ENCODE data around the gene TRPV3. TPM values are rescaled to one million over a fixed set of nuclear protein-coding genes. Genes with fewer than 3 reads are reported as not detected.
"Not testable (repeated sequence)": the region's sequence is repeated elsewhere in the genome, so short reads cannot be mapped to it uniquely, and the experiment has no call there.

TRPV3 gene
- total and polyA plus RNA-seq, 4 experiments from 2014 or later, result 0.06 to 0.14 TPM; not detected in 2

DNA sequence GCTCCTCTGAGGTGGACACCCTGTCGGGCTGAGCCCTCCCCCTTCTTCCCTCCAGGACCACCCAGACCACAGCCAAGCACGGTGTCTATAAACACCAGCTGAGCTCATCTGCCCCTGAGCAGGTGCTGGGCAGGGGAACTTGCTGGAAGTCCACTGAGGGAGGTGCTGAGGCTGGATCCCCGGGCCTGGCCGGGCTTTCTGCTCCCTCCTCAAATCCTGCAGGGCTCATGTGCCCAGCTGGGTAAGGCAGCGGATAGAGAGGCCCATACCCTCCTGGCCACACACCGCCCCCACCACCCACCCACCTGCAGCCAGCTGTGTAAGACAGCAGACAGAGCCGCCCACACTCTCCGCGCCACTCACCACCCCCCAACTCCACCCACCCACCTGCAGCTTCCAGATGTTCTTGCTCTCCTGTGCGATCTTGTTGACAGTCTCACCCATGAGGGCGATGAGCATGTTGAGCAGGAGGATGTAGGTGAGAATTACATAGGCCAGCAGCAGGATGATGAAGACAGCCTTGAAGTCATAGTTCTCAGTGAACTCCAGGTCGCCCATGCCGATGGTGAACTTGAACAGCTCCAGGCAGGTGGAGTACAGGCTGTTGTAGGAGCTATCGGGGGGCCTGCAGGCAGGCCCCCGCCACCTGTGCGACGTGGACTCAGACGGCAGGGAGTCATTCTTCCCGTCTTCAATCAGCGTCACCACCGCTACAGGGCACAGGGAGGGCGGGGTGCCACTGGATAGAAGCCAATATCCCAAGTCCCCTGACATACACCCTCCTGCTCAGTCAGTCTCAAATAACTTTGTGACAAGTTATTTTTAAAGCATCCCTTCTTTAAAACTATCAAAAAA lies 15.9 kb upstream of the TRPV3 start:
- no peaks in the 10 kb centered on the region for H3K4me1 ChIP-seq (ENCODE audit: insufficient read depth, low read length)
- Mint-ChIP-seq H3K9me3 (peaks cover 0 to under 1% (median 0%) of the 10 kb centered on the region in 8 donors), H3K4me1 (no peaks in the 10 kb centered on the region), H3K36me3 (peaks cover 4 to 11% of the 10 kb centered on the region in 2 donors), H3K4me3 (no peak overlapping the region), H3K27me3 (no peaks in the 10 kb centered on the region), H3K27ac (no peak overlapping the region)
- POLR2A ChIA-PET (ENCODE audit: partially characterized antibody), result no interaction called here
- CTCF ChIA-PET (ENCODE audit: partially characterized antibody), result no interaction called here
- intact Hi-C loops (cut with micrococcal nuclease), result no loop called here
- no peaks in the 10 kb centered on the region for H3K36me3 ChIP-seq (ENCODE audit: insufficient read depth, low read length)
- no peaks in the 10 kb centered on the region for H3K9me3 ChIP-seq (ENCODE audit: control insufficient read depth in 1 of 2, low read length in 2 of 2)
- no peak overlapping the region for H3K27ac ChIP-seq (ENCODE audit: low read depth, low read length)
- DNase-seq, result no peak
- H3K27me3 ChIP-seq (ENCODE audit: insufficient read depth, low read length), result no peaks in the 10 kb centered on the region
- no peak overlapping the region for H3K4me3 ChIP-seq (ENCODE audit: low read length in 2 of 2)

GRCh38 chr17:3572231-3572630 lies 14.6 kb upstream of the TRPV3 start:
- Mint-ChIP-seq H3K4me1 (no peaks in the 10 kb centered on the region), H3K27me3 (no peaks in the 10 kb centered on the region), H3K9me3 (no peaks in the 10 kb centered on the region), H3K4me3 (no peak overlapping the region), H3K27ac (no peak overlapping the region), H3K36me3 (peaks cover 4 to 12% of the 10 kb centered on the region in 2 donors)
- H3K4me1 ChIP-seq (ENCODE audit: insufficient read depth, low read length), result no peaks in the 10 kb centered on the region
- no peaks in the 10 kb centered on the region for H3K27me3 ChIP-seq (ENCODE audit: insufficient read depth, low read length)
- no peak overlapping the region for H3K27ac ChIP-seq (ENCODE audit: low read depth, low read length)
- CTCF ChIA-PET (ENCODE audit: partially characterized antibody), result interaction anchor here (0.9 kb wide), 1 partner anchor 10 kb away, joined by 3 read pairs; no protein-coding TSS in a partner anchor
- DNase-seq, result no peak
- no peaks in the 10 kb centered on the region for H3K36me3 ChIP-seq (ENCODE audit: insufficient read depth, low read length)
- H3K4me3 ChIP-seq (ENCODE audit: low read length in 2 of 2), result no peak overlapping the region
- POLR2A ChIA-PET (ENCODE audit: partially characterized antibody), result no interaction called here
- intact Hi-C loops (cut with micrococcal nuclease), result no loop called here
- H3K9me3 ChIP-seq (ENCODE audit: control insufficient read depth in 1 of 2, low read length in 2 of 2), result no peaks in the 10 kb centered on the region

- Histone ChIP-seq H3K9me3 (ENCODE audit: control insufficient read depth in 1 of 2, low read length in 2 of 2) (no peaks in the 10 kb centered on the region), H3K4me1 (ENCODE audit: insufficient read depth, low read length) (no peaks in the 10 kb centered on the region), H3K27me3 (ENCODE audit: insufficient read depth, low read length) (no peaks in the 10 kb centered on the region), H3K36me3 (ENCODE audit: insufficient read depth, low read length) (no peaks in the 10 kb centered on the region), H3K4me3 (ENCODE audit: low read length in 2 of 2) (no peak overlapping the region), H3K27ac (ENCODE audit: low read depth, low read length) (no peak overlapping the region)
- ChIA-PET POLR2A (ENCODE audit: partially characterized antibody) (no interaction called here), CTCF (ENCODE audit: partially characterized antibody) (interaction anchor here (0.9 kb wide), 1 partner anchor 9 kb away, joined by 3 read pairs; no protein-coding TSS in a partner anchor)
- no peak for DNase-seq
- H3K4me1 Mint-ChIP-seq, result no peaks in the 10 kb centered on the region
- intact Hi-C loops (cut with micrococcal nuclease), result no loop called here
- H3K27me3 Mint-ChIP-seq, result no peaks in the 10 kb centered on the region
- H3K9me3 Mint-ChIP-seq, result no peaks in the 10 kb centered on the region
- peaks cover 4 to 10% of the 10 kb centered on the region in 2 donors for H3K36me3 Mint-ChIP-seq
- H3K4me3 Mint-ChIP-seq, result no peak overlapping the region
- no peak overlapping the region for H3K27ac Mint-ChIP-seq
Observed at GRCh38 chr17:3571043-3571900, 13.7 kb upstream of the TRPV3 start.

- POLR2A ChIA-PET (ENCODE audit: partially characterized antibody), result no interaction called here
Observed at GRCh38 chr17:3569534-3570137, 12.0 kb upstream of the TRPV3 start.

DNA sequence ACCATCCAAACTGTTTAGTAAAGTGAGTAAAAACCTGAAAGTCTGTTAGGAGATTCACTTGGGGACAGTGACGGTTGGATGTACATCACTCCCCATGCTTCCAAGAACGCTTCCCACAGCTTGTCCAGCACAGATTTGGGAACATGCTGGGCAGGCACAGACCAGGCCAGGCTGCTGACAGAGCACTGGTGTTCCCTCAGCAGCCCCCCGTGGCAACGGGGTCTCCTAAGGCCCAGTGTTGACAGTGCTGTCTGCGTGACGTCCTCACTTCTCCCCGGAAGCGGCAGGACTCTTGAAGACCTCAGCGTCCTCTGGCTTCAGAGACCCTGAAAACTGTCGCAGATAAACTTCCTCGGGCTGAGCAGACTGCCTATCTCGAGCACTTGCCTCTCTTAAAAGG lies 8.9 kb upstream of the TRPV3 start:
- Histone ChIP-seq H3K4me3 (ENCODE audit: low read length in 2 of 2) (no peak overlapping the region), H3K9me3 (ENCODE audit: control insufficient read depth in 1 of 2, low read length in 2 of 2) (no peaks in the 10 kb centered on the region), H3K36me3 (ENCODE audit: insufficient read depth, low read length) (no peaks in the 10 kb centered on the region), H3K4me1 (ENCODE audit: insufficient read depth, low read length) (no peaks in the 10 kb centered on the region), H3K27ac (ENCODE audit: low read depth, low read length) (no peak overlapping the region), H3K27me3 (ENCODE audit: insufficient read depth, low read length) (no peaks in the 10 kb centered on the region)
- no peak for DNase-seq
- Mint-ChIP-seq H3K27ac (no peak overlapping the region), H3K36me3 (peaks cover 11 to 13% of the 10 kb centered on the region in 2 donors), H3K27me3 (no peaks in the 10 kb centered on the region), H3K4me1 (no peaks in the 10 kb centered on the region), H3K4me3 (no peak overlapping the region), H3K9me3 (no peaks in the 10 kb centered on the region)
- intact Hi-C loops (cut with micrococcal nuclease), result no loop called here
- POLR2A ChIA-PET (ENCODE audit: partially characterized antibody), result no interaction called here
- CTCF ChIA-PET (ENCODE audit: partially characterized antibody), result no interaction called here

More at GRCh38 chr17:3569534-3570137, 12.0 kb upstream of the TRPV3 start:
- intact Hi-C loops (cut with micrococcal nuclease), result no loop called here
- H3K27ac ChIP-seq (ENCODE audit: low read depth, low read length), result no peak overlapping the region
- no peaks in the 10 kb centered on the region for H3K27me3 ChIP-seq (ENCODE audit: insufficient read depth, low read length)
- Mint-ChIP-seq H3K36me3 (peaks cover 11 to 13% of the 10 kb centered on the region in 2 donors), H3K4me3 (no peak overlapping the region), H3K27ac (no peak overlapping the region), H3K4me1 (no peaks in the 10 kb centered on the region), H3K9me3 (no peaks in the 10 kb centered on the region), H3K27me3 (no peaks in the 10 kb centered on the region)
- CTCF ChIA-PET (ENCODE audit: partially characterized antibody), result no interaction called here
- H3K9me3 ChIP-seq (ENCODE audit: control insufficient read depth in 1 of 2, low read length in 2 of 2), result no peaks in the 10 kb centered on the region
- H3K36me3 ChIP-seq (ENCODE audit: insufficient read depth, low read length), result no peaks in the 10 kb centered on the region
- H3K4me1 ChIP-seq (ENCODE audit: insufficient read depth, low read length), result no peaks in the 10 kb centered on the region
- no peak for DNase-seq
- no peak overlapping the region for H3K4me3 ChIP-seq (ENCODE audit: low read length in 2 of 2)

DNA sequence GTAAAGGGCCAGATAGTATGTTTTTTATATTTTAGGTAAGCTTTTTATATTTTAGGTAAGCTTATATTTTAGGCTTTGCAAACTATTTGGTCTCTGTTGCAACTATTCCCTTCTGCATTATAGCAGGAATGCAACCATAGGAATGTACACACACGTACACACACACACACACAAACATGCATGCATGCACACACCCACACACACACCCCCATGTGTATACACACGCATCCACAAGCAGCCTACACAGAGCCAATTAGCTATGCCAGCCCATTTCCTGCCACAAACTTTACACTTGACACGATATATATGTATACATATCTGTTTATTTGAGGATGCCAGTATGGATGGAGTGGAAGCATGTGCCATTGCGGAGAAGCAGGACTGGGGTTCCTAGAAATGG lies 7.5 kb upstream of the TRPV3 start:
- H3K36me3 ChIP-seq (ENCODE audit: insufficient read depth, low read length), result no peaks in the 10 kb centered on the region
- H3K9me3 ChIP-seq (ENCODE audit: control insufficient read depth in 1 of 2, low read length in 2 of 2), result no peaks in the 10 kb centered on the region
- H3K4me1 Mint-ChIP-seq, result no peaks in the 10 kb centered on the region
- H3K27ac Mint-ChIP-seq, result no peak overlapping the region
- no peaks in the 10 kb centered on the region for H3K9me3 Mint-ChIP-seq
- intact Hi-C loops (cut with micrococcal nuclease), result no loop called here
- H3K4me1 ChIP-seq (ENCODE audit: insufficient read depth, low read length), result no peaks in the 10 kb centered on the region
- no peak overlapping the region for H3K4me3 ChIP-seq (ENCODE audit: low read length in 2 of 2)
- DNase-seq, result no peak
- H3K27ac ChIP-seq (ENCODE audit: low read depth, low read length), result no peak overlapping the region
- H3K4me3 Mint-ChIP-seq, result no peak overlapping the region
- H3K27me3 ChIP-seq (ENCODE audit: insufficient read depth, low read length), result no peaks in the 10 kb centered on the region
- CTCF ChIA-PET (ENCODE audit: partially characterized antibody), result interaction anchor here (0.6 kb wide), 1 partner anchor 677 kb away, joined by 3 read pairs; no protein-coding TSS in a partner anchor
- no peaks in the 10 kb centered on the region for H3K27me3 Mint-ChIP-seq
- POLR2A ChIA-PET (ENCODE audit: partially characterized antibody), result no interaction called here
- peaks cover 11 to 12% of the 10 kb centered on the region in 2 donors for H3K36me3 Mint-ChIP-seq

DNA sequence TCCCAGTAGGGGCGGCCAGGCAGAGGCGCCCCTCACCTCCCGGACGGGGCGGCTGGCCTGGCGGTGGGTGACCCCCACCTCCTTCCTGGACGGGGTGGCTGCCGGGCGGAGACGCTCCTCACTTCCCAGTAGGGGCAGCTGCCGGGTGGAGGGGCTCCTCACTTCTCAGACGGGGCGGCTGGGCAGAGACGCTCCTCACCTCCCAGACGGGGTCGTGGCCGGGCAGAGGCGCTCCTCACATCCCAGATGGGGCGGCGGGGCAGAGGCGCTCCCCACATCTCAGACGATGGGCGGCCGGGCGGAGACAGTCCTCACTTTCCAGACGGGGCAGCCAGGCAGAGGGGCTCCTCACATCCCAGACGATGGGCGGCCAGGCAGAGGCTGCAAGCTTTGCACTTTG lies 6.6 kb upstream of the TRPV3 start:
- H3K36me3 Mint-ChIP-seq; H3K27ac ChIP-seq (ENCODE audit: low read depth, low read length); H3K9me3 ChIP-seq (ENCODE audit: control insufficient read depth in 1 of 2, low read length in 2 of 2); H3K4me1 Mint-ChIP-seq; H3K36me3 ChIP-seq (ENCODE audit: insufficient read depth, low read length); H3K27ac Mint-ChIP-seq; H3K4me1 ChIP-seq (ENCODE audit: insufficient read depth, low read length); DNase-seq; H3K27me3 Mint-ChIP-seq; POLR2A ChIA-PET (ENCODE audit: partially characterized antibody); H3K4me3 Mint-ChIP-seq; CTCF ChIA-PET (ENCODE audit: partially characterized antibody); intact Hi-C loops (cut with micrococcal nuclease); H3K9me3 Mint-ChIP-seq; H3K4me3 ChIP-seq (ENCODE audit: low read length in 2 of 2); H3K27me3 ChIP-seq (ENCODE audit: insufficient read depth, low read length): not testable (repeated sequence)

Data from CD4-positive, alpha-beta memory T cell (primary cell).